HT1080 (cell line): ENCODE data around the gene RHCG. TPM values are rescaled to one million over a fixed set of nuclear protein-coding genes. Genes with fewer than 3 reads are reported as not detected.

Experiments used
- DNase-seq: peaks from one replicate; pipeline ENCODE4 v3.0.0-alpha.2; 2015; ENCODE audit warnings: low read depth
- polyA plus RNA-seq, 2 experiments: library from polyadenylated mRNA; depleted of rRNA; stranded (reverse); fragments of >200 nt; gene quantifications; 2 replicates each; pipeline ENCODE4 v1.2.3, GENCODE V29; 2015
- total RNA-seq: library from RNA; depleted of rRNA; stranded (reverse); fragments of >200 nt; shearing (Covaris generic); gene quantifications from 2 replicates; pipeline ENCODE4 v1.2.3, GENCODE V29; 2014; rRNA removed

RHCG gene
- not detected in 2 replicates for total RNA-seq
- not detected in 2 replicates for polyA plus RNA-seq (2015; cell fraction: cytosol; rRNA removed)
- not detected in 2 replicates for polyA plus RNA-seq (2015; cell fraction: nucleus; rRNA removed)

- DNase-seq: no peak
Measured at GRCh38 chr15:89496155-89497098, at the start of gene RHCG. Gene RHCG, minus strand, starts transcription at chr15:89496583. Its CDS starts 39 bp downstream, at chr15:89496544.

- DNase-seq: no peak
Measured at GRCh38 chr15:89543389-89543788, 47.0 kb upstream of the RHCG start.

- no peak for DNase-seq
Measured at GRCh38 chr15:89542369-89542768, 46.0 kb upstream of the RHCG start.

GRCh38 chr15:89539027-89539426, 42.6 kb upstream of the RHCG start:
- no peak for DNase-seq

- DNase-seq: peak; percentile 11
Measured at GRCh38 chr15:89533861-89534544, 37.6 kb upstream of the RHCG start.

- peak; percentile 75 for DNase-seq
Measured at GRCh38 chr15:89531796-89532537, 35.6 kb upstream of the RHCG start.

GRCh38 chr15:89530976-89531375, 34.6 kb upstream of the RHCG start:
- no peak for DNase-seq

GRCh38 chr15:89528757-89529352, 32.5 kb upstream of the RHCG start:
- DNase-seq: no peak

- DNase-seq: no peak
Measured at GRCh38 chr15:89526601-89527441, 30.4 kb upstream of the RHCG start.

- DNase-seq: no peak
Measured at GRCh38 chr15:89526181-89526580, 29.8 kb upstream of the RHCG start.

GRCh38 chr15:89524184-89524583, 27.8 kb upstream of the RHCG start:
- no peak for DNase-seq

GRCh38 chr15:89523101-89523500, 26.7 kb upstream of the RHCG start:
- no peak for DNase-seq

- DNase-seq: no peak
Measured at GRCh38 chr15:89521605-89522004, 25.2 kb upstream of the RHCG start.

- DNase-seq: no peak
Measured at GRCh38 chr15:89515477-89515876, 19.1 kb upstream of the RHCG start.

GRCh38 chr15:89514596-89515406, 18.4 kb upstream of the RHCG start:
- peak; percentile 29 for DNase-seq

- DNase-seq: no peak
Measured at GRCh38 chr15:89514186-89514585, 17.8 kb upstream of the RHCG start.

GRCh38 chr15:89513284-89513683, 16.9 kb upstream of the RHCG start:
- DNase-seq: no peak

- DNase-seq: no peak
Measured at GRCh38 chr15:89512631-89513030, 16.2 kb upstream of the RHCG start.

- DNase-seq: no peak
Measured at GRCh38 chr15:89506026-89506686, 9.8 kb upstream of the RHCG start.
